RWPE2 (cell line): ENCODE measurements around the gene CNTNAP5.

Source experiments
- ATAC-seq: fragments of 200-7000 bp; cut with Tn5 transposase; 3 replicates; pipeline ENCODE4 v1.9.1; 2021; ENCODE audit warnings: low read depth
- DNase-seq: peaks from one replicate; pipeline ENCODE4 v3.0.0-alpha.2; 2020; ENCODE audit warnings: low spot score
- H3K27ac ChIP-seq: fragments of 450-650 bp; 2 replicates; pipeline ENCODE4 v1.5.1; 2017; ENCODE audit warnings: mild to moderate bottlenecking; ENCODE audit not compliant: poor library complexity, severe bottlenecking
- H3K27me3 ChIP-seq: fragments of 250-450 bp; sonication (Bioruptor Pico); 2 replicates; pipeline ENCODE4 v1.5.1; 2021; ENCODE audit warnings: mild to moderate bottlenecking, moderate library complexity; ENCODE audit not compliant: insufficient read depth, poor library complexity, severe bottlenecking
- H3K36me3 ChIP-seq: fragments of 250-450 bp; sonication (Bioruptor Pico); 2 replicates; pipeline ENCODE4 v1.5.1; 2020; ENCODE audit warnings: low read depth, mild to moderate bottlenecking, moderate library complexity
- H3K4me1 ChIP-seq: fragments of 250-450 bp; sonication (Bioruptor Pico); 2 replicates; pipeline ENCODE4 v1.5.1; 2021; ENCODE audit warnings: mild to moderate bottlenecking, moderate library complexity; ENCODE audit not compliant: insufficient read depth, poor library complexity, severe bottlenecking
- H3K4me3 ChIP-seq: fragments of 250-450 bp; sonication (Bioruptor Pico); 2 replicates; pipeline ENCODE4 v1.5.1; 2021; ENCODE audit warnings: mild to moderate bottlenecking, moderate library complexity; ENCODE audit not compliant: severe bottlenecking
- H3K9me3 ChIP-seq: fragments of 250-450 bp; sonication (Bioruptor Pico); 2 replicates; pipeline ENCODE4 v1.5.1; 2021; ENCODE audit warnings: mild to moderate bottlenecking, moderate library complexity; ENCODE audit not compliant: severe bottlenecking
- TF ChIP-seq, protein P1 (sequence below): fragments of 450-650 bp; IDR thresholded peaks from one replicate; pipeline ENCODE4 v1.5.1; 2017; ENCODE audit warnings: mild to moderate bottlenecking, moderate library complexity; ENCODE audit not compliant: poor library complexity, severe bottlenecking

The CNTNAP5 gene

DNA sequence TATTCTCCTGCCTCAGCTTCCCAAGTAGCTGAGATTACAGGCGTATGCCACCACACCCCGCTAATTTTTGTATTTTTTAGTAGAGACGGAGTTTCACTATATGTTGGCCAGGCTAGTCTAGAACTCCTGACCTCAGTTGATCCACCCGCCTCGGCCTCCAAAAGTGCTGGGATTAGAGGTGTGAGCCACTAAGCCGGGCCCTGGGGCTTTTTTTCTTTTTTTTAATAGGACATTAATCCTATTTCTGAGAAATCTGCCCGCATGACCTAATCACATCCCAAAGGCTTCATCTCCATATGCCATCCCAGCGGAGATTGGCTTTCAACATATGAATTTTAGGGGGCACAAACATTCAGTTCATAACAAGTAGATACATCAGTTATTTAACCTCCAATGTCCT, 128.6 kb downstream of the CNTNAP5 start:
- no peak overlapping the region for H3K4me3 ChIP-seq
- H3K36me3 ChIP-seq = no peaks in the 10 kb centered on the region
- ATAC-seq (no peak), DNase-seq (no peak)
- no peak overlapping the region for H3K27ac ChIP-seq
- TF ChIP-seq, protein P1, sequence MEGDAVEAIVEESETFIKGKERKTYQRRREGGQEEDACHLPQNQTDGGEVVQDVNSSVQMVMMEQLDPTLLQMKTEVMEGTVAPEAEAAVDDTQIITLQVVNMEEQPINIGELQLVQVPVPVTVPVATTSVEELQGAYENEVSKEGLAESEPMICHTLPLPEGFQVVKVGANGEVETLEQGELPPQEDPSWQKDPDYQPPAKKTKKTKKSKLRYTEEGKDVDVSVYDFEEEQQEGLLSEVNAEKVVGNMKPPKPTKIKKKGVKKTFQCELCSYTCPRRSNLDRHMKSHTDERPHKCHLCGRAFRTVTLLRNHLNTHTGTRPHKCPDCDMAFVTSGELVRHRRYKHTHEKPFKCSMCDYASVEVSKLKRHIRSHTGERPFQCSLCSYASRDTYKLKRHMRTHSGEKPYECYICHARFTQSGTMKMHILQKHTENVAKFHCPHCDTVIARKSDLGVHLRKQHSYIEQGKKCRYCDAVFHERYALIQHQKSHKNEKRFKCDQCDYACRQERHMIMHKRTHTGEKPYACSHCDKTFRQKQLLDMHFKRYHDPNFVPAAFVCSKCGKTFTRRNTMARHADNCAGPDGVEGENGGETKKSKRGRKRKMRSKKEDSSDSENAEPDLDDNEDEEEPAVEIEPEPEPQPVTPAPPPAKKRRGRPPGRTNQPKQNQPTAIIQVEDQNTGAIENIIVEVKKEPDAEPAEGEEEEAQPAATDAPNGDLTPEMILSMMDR = no peak
- no peaks in the 10 kb centered on the region for H3K9me3 ChIP-seq
- no peaks in the 10 kb centered on the region for H3K27me3 ChIP-seq
- H3K4me1 ChIP-seq = no peaks in the 10 kb centered on the region

DNA sequence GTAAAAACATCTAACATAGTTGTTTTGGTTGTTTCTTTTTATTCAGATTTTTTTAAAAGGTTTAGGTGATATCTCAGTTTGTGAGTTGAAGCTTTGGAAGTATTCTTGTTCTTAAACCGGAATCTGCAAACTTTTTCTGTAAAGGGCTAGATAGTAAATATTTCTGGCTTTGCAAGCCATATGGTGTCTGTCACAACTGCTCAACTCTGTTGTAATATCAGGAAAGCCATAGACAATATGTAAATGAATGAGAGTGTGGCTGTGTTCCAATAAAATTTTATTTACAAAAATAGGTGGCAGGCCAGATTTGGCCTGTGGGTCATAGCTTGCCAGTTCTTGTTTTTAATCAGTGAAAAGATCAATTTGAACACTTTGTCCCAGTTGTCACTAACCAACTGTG, 134.1 kb downstream of the CNTNAP5 start:
- Histone ChIP-seq H3K4me1 (no peaks in the 10 kb centered on the region), H3K9me3 (no peaks in the 10 kb centered on the region), H3K27me3 (no peaks in the 10 kb centered on the region), H3K4me3 (no peak overlapping the region), H3K36me3 (no peaks in the 10 kb centered on the region), H3K27ac (no peak overlapping the region)
- TF ChIP-seq, protein P1 = no peak
- DNase-seq = no peak
- ATAC-seq = no peak

DNA sequence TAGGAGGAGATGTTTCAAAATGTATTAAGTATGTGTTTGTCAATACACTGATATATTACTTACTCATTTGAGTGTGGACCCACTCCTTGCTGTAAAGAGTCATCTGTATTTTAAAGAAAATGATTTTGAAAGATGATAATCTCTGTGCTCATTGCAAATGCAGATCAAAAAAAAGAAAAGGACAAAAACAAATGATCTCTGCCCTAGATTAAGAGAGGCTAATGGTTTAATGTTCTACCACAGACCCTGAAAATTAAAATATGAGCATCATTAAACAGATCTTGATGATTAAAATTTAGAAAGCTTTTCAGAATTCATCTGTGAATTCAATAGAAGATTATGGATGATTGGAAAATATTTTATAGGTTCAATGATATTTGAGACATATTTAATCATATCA, 136.5 kb downstream of the CNTNAP5 start:
- DNase-seq (no peak), ATAC-seq (no peak)
- Histone ChIP-seq H3K4me1 (no peaks in the 10 kb centered on the region), H3K27ac (no peak overlapping the region), H3K36me3 (no peaks in the 10 kb centered on the region), H3K9me3 (no peaks in the 10 kb centered on the region), H3K4me3 (no peak overlapping the region), H3K27me3 (no peaks in the 10 kb centered on the region)
- TF ChIP-seq, protein P1 = no peak

DNA sequence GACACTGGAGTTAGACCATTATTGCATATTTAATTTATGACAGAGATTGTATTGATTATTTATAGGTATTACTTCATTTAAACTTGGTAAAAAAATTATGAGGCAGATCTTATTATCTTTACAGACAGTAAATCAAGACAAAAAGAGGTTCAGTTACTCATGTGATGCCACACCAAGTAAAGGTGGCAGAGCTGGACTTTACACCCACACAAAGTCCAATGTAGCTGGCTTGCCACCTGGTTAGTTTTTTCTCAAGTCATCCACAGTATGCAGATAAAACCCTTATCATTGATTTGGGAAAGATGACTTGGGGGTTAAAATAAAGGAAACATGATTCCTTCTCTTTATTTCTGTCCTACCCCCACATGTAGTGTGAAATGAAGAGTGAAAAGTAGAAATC, 137.2 kb downstream of the CNTNAP5 start:
- Histone ChIP-seq H3K4me3 (no peak overlapping the region), H3K27me3 (no peaks in the 10 kb centered on the region), H3K36me3 (no peaks in the 10 kb centered on the region), H3K27ac (no peak overlapping the region), H3K9me3 (no peaks in the 10 kb centered on the region), H3K4me1 (no peaks in the 10 kb centered on the region)
- no peak for ATAC-seq
- TF ChIP-seq, protein P1 = no peak
- no peak for DNase-seq

DNA sequence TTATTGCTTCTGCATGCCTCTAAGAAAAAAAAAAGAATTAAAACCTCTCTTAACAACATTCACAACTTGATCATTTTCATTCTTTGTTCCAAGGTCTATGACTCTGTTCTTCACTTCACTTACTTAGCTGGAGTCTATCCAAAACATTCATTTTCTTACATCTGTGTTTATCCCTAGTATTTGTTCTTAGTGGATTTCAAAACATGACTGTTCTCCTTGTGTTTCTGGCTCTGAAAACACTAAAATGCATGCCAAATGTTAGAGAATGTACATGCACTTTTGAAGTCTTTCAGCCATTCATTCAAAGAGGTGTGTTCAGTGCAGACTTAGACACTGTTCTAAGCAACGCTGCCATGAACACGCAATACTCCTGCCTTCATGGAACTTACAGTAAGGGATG, 138.8 kb downstream of the CNTNAP5 start:
- ATAC-seq (no peak), DNase-seq (no peak)
- Histone ChIP-seq H3K27ac (no peak overlapping the region), H3K4me3 (no peak overlapping the region), H3K27me3 (no peaks in the 10 kb centered on the region), H3K4me1 (no peaks in the 10 kb centered on the region), H3K9me3 (no peaks in the 10 kb centered on the region), H3K36me3 (no peaks in the 10 kb centered on the region)
- TF ChIP-seq, protein P1 = no peak
